HepG2 (cell line): ENCODE results near the gene BMF. TPM values are rescaled to one million over a fixed set of nuclear protein-coding genes. Genes with fewer than 3 reads are reported as not detected.

Experiments
- MYC ChIP-seq: sonication (generic); formaldehyde crosslinking; IDR thresholded peaks from 2 replicates; pipeline ENCODE4 v1.9.0; 2021; ENCODE audit warnings: missing genetic modification reagents, borderline replicate concordance
- SRY ChIP-seq: sonication (generic); formaldehyde crosslinking; IDR thresholded peaks from 2 replicates; pipeline ENCODE4 v1.8.0; 2022; ENCODE audit warnings: mild to moderate bottlenecking, missing genetic modification reagents
- ZNF331 ChIP-seq: sonication (generic); formaldehyde crosslinking; IDR thresholded peaks from 2 replicates; pipeline ENCODE4 v1.4.0; 2020; ENCODE audit warnings: missing genetic modification reagents
- ZNF556 ChIP-seq: sonication (generic); formaldehyde crosslinking; IDR thresholded peaks from 2 replicates; pipeline ENCODE4 v1.4.0; 2020; ENCODE audit warnings: mild to moderate bottlenecking, missing genetic modification reagents, borderline replicate concordance
- ZSCAN9 ChIP-seq: IDR thresholded peaks from 2 replicates; pipeline ENCODE4 v1.6.1; 2016; ENCODE audit warnings: borderline replicate concordance
- polyA plus RNA-seq, 8 experiments: library from polyadenylated mRNA; depleted of rRNA in 3 of 8; stranded (reverse) in 7 of 8; unstranded in 1 of 8; fragments of >200 nt; fragmentation: Illumina TruSeq in 4 of 8; extraction: Trizol in 4 of 8; gene quantifications; 2 replicates each; pipeline versions ENCODE4 v1.2.1 to v1.2.3, GENCODE V29; 2011 to 2016; ENCODE audit warnings: low read depth in 4 of 8, missing spikeins in 1 of 8, mixed read lengths in 1 of 8; ENCODE audit not compliant: insufficient read depth in 1 of 8
- total RNA-seq, 5 experiments: library from RNA; depleted of rRNA; stranded (reverse); fragments of >200 nt; fragmentation: Illumina TruSeq; extraction: Trizol; gene quantifications; 2 replicates each; pipeline ENCODE4 v1.2.3, GENCODE V29; 2016; ENCODE audit warnings: low read depth in 1 of 5
- TF ChIP-seq, protein P1 (sequence below): IDR thresholded peaks from 2 replicates; pipeline ENCODE4 v1.6.1; 2016
- TF ChIP-seq, protein P2 (sequence below): sonication (generic); formaldehyde crosslinking; IDR thresholded peaks from 2 replicates; pipeline ENCODE4 v1.5.0; 2020; ENCODE audit warnings: missing genetic modification reagents
- TF ChIP-seq, protein P3 (sequence below): sonication (generic); formaldehyde crosslinking; IDR thresholded peaks from 2 replicates; pipeline ENCODE4 v1.4.0; 2020; ENCODE audit warnings: missing genetic modification reagents
- TF ChIP-seq, protein P4 (sequence below): fragments of 450-650 bp; IDR thresholded peaks from 2 replicates; pipeline ENCODE4 v1.6.1; 2017
- TF ChIP-seq, protein P5 (sequence below), 2 experiments: fragments of 450-650 bp in 1 of 2; sonication (generic) in 1 of 2; formaldehyde crosslinking in 1 of 2; IDR thresholded peaks; 2 replicates each; pipeline versions ENCODE4 v1.6.1 to v1.8.0; 2016 to 2022; ENCODE audit warnings: antibody characterized with exemption in 1 of 2, mild to moderate bottlenecking in 1 of 2, missing genetic modification reagents in 1 of 2

The BMF gene
- total and polyA plus RNA-seq, 2 of the 13 experiments (the other 11 are each of a cell fraction or from before 2014, with no cell fraction given), result 8.7 to 15.9 TPM

DNA sequence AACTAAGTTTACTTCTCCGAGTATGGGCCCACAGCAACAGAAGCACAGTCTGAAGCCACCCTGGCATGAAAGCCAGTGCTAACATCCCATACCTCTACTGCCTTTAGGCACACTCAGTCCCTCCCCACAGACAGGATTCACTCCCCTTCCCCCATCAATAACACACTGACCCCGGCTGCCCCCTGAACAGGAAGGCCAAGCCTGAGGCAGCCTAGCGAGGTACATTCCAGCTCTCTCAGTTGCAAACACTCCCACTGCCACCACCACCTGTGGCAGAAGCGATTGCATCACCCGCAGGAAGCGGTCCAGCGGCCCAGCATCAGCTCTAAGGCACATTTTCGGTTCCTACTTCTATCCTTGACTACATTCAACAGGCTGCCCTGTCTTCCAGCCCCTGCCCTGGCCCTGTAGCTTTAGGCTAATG, 7.0 kb upstream of the BMF start (continued):
- TF ChIP-seq, protein P1, sequence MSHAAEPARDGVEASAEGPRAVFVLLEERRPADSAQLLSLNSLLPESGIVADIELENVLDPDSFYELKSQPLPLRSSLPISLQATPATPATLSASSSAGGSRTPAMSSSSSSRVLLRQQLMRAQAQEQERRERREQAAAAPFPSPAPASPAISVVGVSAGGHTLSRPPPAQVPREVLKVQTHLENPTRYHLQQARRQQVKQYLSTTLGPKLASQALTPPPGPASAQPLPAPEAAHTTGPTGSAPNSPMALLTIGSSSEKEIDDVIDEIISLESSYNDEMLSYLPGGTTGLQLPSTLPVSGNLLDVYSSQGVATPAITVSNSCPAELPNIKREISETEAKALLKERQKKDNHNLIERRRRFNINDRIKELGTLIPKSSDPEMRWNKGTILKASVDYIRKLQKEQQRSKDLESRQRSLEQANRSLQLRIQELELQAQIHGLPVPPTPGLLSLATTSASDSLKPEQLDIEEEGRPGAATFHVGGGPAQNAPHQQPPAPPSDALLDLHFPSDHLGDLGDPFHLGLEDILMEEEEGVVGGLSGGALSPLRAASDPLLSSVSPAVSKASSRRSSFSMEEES, result 0 out of 2 replicates have a peak, but pooled peaks have one; percentile 35
- TF ChIP-seq MYC (CRISPR knock-in tag), result no peak; the same call in 1 of the 2 replicates
- peak; percentile 60; the same call in 1 of the 2 replicates for TF ChIP-seq ZNF331 (CRISPR knock-in tag)
- no peak for TF ChIP-seq ZNF556 (CRISPR knock-in tag)
- TF ChIP-seq, protein P2, sequence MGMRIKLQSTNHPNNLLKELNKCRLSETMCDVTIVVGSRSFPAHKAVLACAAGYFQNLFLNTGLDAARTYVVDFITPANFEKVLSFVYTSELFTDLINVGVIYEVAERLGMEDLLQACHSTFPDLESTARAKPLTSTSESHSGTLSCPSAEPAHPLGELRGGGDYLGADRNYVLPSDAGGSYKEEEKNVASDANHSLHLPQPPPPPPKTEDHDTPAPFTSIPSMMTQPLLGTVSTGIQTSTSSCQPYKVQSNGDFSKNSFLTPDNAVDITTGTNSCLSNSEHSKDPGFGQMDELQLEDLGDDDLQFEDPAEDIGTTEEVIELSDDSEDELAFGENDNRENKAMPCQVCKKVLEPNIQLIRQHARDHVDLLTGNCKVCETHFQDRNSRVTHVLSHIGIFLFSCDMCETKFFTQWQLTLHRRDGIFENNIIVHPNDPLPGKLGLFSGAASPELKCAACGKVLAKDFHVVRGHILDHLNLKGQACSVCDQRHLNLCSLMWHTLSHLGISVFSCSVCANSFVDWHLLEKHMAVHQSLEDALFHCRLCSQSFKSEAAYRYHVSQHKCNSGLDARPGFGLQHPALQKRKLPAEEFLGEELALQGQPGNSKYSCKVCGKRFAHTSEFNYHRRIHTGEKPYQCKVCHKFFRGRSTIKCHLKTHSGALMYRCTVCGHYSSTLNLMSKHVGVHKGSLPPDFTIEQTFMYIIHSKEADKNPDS (CRISPR knock-in tag), result no peak
- TF ChIP-seq ZSCAN9 (CRISPR knock-in tag), result no peak
- no peak for TF ChIP-seq SRY (CRISPR knock-in tag)
- TF ChIP-seq, protein P3, sequence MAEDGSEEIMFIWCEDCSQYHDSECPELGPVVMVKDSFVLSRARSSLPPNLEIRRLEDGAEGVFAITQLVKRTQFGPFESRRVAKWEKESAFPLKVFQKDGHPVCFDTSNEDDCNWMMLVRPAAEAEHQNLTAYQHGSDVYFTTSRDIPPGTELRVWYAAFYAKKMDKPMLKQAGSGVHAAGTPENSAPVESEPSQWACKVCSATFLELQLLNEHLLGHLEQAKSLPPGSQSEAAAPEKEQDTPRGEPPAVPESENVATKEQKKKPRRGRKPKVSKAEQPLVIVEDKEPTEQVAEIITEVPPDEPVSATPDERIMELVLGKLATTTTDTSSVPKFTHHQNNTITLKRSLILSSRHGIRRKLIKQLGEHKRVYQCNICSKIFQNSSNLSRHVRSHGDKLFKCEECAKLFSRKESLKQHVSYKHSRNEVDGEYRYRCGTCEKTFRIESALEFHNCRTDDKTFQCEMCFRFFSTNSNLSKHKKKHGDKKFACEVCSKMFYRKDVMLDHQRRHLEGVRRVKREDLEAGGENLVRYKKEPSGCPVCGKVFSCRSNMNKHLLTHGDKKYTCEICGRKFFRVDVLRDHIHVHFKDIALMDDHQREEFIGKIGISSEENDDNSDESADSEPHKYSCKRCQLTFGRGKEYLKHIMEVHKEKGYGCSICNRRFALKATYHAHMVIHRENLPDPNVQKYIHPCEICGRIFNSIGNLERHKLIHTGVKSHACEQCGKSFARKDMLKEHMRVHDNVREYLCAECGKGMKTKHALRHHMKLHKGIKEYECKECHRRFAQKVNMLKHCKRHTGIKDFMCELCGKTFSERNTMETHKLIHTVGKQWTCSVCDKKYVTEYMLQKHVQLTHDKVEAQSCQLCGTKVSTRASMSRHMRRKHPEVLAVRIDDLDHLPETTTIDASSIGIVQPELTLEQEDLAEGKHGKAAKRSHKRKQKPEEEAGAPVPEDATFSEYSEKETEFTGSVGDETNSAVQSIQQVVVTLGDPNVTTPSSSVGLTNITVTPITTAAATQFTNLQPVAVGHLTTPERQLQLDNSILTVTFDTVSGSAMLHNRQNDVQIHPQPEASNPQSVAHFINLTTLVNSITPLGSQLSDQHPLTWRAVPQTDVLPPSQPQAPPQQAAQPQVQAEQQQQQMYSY, result no peak
- TF ChIP-seq, protein P4, sequence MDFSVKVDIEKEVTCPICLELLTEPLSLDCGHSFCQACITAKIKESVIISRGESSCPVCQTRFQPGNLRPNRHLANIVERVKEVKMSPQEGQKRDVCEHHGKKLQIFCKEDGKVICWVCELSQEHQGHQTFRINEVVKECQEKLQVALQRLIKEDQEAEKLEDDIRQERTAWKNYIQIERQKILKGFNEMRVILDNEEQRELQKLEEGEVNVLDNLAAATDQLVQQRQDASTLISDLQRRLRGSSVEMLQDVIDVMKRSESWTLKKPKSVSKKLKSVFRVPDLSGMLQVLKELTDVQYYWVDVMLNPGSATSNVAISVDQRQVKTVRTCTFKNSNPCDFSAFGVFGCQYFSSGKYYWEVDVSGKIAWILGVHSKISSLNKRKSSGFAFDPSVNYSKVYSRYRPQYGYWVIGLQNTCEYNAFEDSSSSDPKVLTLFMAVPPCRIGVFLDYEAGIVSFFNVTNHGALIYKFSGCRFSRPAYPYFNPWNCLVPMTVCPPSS, result no peak
- TF ChIP-seq, protein P5, sequence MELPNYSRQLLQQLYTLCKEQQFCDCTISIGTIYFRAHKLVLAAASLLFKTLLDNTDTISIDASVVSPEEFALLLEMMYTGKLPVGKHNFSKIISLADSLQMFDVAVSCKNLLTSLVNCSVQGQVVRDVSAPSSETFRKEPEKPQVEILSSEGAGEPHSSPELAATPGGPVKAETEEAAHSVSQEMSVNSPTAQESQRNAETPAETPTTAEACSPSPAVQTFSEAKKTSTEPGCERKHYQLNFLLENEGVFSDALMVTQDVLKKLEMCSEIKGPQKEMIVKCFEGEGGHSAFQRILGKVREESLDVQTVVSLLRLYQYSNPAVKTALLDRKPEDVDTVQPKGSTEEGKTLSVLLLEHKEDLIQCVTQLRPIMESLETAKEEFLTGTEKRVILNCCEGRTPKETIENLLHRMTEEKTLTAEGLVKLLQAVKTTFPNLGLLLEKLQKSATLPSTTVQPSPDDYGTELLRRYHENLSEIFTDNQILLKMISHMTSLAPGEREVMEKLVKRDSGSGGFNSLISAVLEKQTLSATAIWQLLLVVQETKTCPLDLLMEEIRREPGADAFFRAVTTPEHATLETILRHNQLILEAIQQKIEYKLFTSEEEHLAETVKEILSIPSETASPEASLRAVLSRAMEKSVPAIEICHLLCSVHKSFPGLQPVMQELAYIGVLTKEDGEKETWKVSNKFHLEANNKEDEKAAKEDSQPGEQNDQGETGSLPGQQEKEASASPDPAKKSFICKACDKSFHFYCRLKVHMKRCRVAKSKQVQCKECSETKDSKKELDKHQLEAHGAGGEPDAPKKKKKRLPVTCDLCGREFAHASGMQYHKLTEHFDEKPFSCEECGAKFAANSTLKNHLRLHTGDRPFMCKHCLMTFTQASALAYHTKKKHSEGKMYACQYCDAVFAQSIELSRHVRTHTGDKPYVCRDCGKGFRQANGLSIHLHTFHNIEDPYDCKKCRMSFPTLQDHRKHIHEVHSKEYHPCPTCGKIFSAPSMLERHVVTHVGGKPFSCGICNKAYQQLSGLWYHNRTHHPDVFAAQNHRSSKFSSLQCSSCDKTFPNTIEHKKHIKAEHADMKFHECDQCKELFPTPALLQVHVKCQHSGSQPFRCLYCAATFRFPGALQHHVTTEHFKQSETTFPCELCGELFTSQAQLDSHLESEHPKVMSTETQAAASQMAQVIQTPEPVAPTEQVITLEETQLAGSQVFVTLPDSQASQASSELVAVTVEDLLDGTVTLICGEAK (IDR thresholded peaks at IDR 0.05), result no peak
- TF ChIP-seq, protein P5 (CRISPR knock-in tag; IDR thresholded peaks at IDR 0.05), result no peak
